SK-N-SH (cell line): ENCODE measurements around the gene ENOX2. TPM values are rescaled to one million over a fixed set of nuclear protein-coding genes. Genes with fewer than 3 reads are reported as not detected.

Experiments
- CTCF ChIA-PET: fragments of 300-600, 350-600 bp; formaldehyde crosslinking; extraction: SDS; loops from one replicate; lab custom pipeline; 2021; lab: Yijun Ruan, JAX
- POLR2A ChIA-PET: fragments of 350-600 bp; sonication (Branson Sonifier 250); formaldehyde crosslinking; extraction: SDS; loops from one replicate; lab custom pipeline; 2020; ENCODE audit warnings: antibody characterized with exemption, inconsistent platforms; lab: Yijun Ruan, JAX
- DNase-seq: peaks from one replicate; pipeline ENCODE4 v3.0.0; 2012
- H2AFZ ChIP-seq: fragments of 200-600 bp; sonication (generic); 2 replicates; pipeline ENCODE4 v1.8.1; 2016; ENCODE audit warnings: antibody characterized with exemption, mild to moderate bottlenecking, low read depth
- H3F3A ChIP-seq: fragments of 200-600 bp; sonication (generic); replicated peaks from 2 replicates; pipeline ENCODE3; 2016; ENCODE audit warnings: antibody characterized with exemption, mild to moderate bottlenecking; ENCODE audit not compliant: insufficient read depth
- H3K27ac ChIP-seq, 2 experiments: fragments of 200-500 bp in 1 of 2; fragments of 200-600 bp in 1 of 2; sonication (Bioruptor generic) in 1 of 2; sonication (generic), shearing (Covaris generic) in 1 of 2; 2 replicates each; pipeline versions ENCODE4 v1.5.1 to v1.6.1; 2014 to 2016; ENCODE audit warnings: low read depth in 2 of 2, inconsistent platforms in 1 of 2, low read length in 1 of 2, mild to moderate bottlenecking in 1 of 2, mixed read lengths in 1 of 2
- H3K27me3 ChIP-seq: fragments of 200-600 bp; sonication (generic), shearing (Covaris generic); 2 replicates; pipeline ENCODE4 v1.6.1; 2016; ENCODE audit warnings: mixed run types; ENCODE audit not compliant: insufficient read depth
- H3K36me3 ChIP-seq, 2 experiments: fragments of 200-500 bp in 1 of 2; fragments of 200-600 bp in 1 of 2; sonication (Bioruptor generic) in 1 of 2; sonication (generic) in 1 of 2; replicated peaks in 1 of 2; 2 replicates each; pipeline versions ENCODE3 to v1.5.1; 2014 to 2016; ENCODE audit warnings: low read length in 1 of 2, mild to moderate bottlenecking in 1 of 2; ENCODE audit not compliant: insufficient read depth in 2 of 2, control insufficient read depth in 1 of 2
- H3K4me1 ChIP-seq, 2 experiments: fragments of 200-500 bp in 1 of 2; fragments of 200-600 bp in 1 of 2; sonication (Bioruptor generic) in 1 of 2; sonication (generic), shearing (Covaris generic) in 1 of 2; 2 replicates each; pipeline versions ENCODE4 v1.5.1 to v1.6.1; 2014 to 2016; ENCODE audit warnings: low read depth in 1 of 2, low read length in 1 of 2, mixed run types in 1 of 2; ENCODE audit not compliant: insufficient read depth in 2 of 2, control insufficient read depth in 1 of 2
- H3K4me2 ChIP-seq: fragments of 200-600 bp; sonication (generic), shearing (Covaris generic); 2 replicates; pipeline ENCODE4 v1.6.1; 2017; ENCODE audit warnings: mixed run types
- H3K4me3 ChIP-seq, 2 experiments: fragments of 200-500 bp in 1 of 2; fragments of 200-600 bp in 1 of 2; sonication (Bioruptor generic) in 1 of 2; sonication (generic), shearing (Covaris generic) in 1 of 2; 2 replicates each; pipeline versions ENCODE4 v1.5.1 to v1.8.1; 2014 to 2016; ENCODE audit warnings: low read depth in 2 of 2, inconsistent platforms in 1 of 2, low read length in 1 of 2, mild to moderate bottlenecking in 1 of 2, mixed read lengths in 1 of 2, moderate library complexity in 1 of 2
- H3K79me2 ChIP-seq: fragments of 200-600 bp; sonication (generic); 2 replicates; pipeline ENCODE4 v1.8.1; 2017; ENCODE audit warnings: mild to moderate bottlenecking; ENCODE audit not compliant: insufficient read depth
- H3K9ac ChIP-seq: fragments of 200-600 bp; sonication (generic); 2 replicates; pipeline ENCODE4 v1.6.1; 2017; ENCODE audit warnings: mixed run types
- H3K9me2 ChIP-seq: fragments of 200-600 bp; sonication (generic); 2 replicates; pipeline ENCODE4 v1.6.1; 2017; ENCODE audit warnings: mixed run types
- H3K9me3 ChIP-seq: fragments of 200-600 bp; sonication (generic); 2 replicates; pipeline ENCODE4 v1.6.1; 2017; ENCODE audit warnings: mixed run types, mild to moderate bottlenecking, moderate library complexity
- H4K20me1 ChIP-seq: fragments of 200-600 bp; sonication (generic); 2 replicates; pipeline ENCODE4 v1.6.1; 2017; ENCODE audit warnings: mild to moderate bottlenecking, mixed run types; ENCODE audit not compliant: insufficient read depth
- ELF1 ChIP-seq: IDR thresholded peaks from 2 replicates; pipeline ENCODE4 v1.4.0; 2012
- GABPA ChIP-seq: IDR thresholded peaks from 2 replicates; pipeline ENCODE4 v1.4.0; 2012; ENCODE audit warnings: low read depth, mild to moderate bottlenecking
- NRF1 ChIP-seq: IDR thresholded peaks from 2 replicates; pipeline ENCODE4 v1.6.1; 2012; ENCODE audit warnings: low read depth, mild to moderate bottlenecking, low read length
- PBX3 ChIP-seq: IDR thresholded peaks from 2 replicates; pipeline ENCODE4; 2012
- RCOR1 ChIP-seq: fragments of 150-350 bp; IDR thresholded peaks from 2 replicates; pipeline ENCODE4 v1.6.1; 2017; ENCODE audit warnings: antibody characterized with exemption, low read length
- WGBS: methylation state at CpG from one replicate; pipeline ENCODE4 v1.1.6; 2017; ENCODE audit warnings: low lambda C conversion rate; 5-methylcytosine and 5-hydroxymethylcytosine counted together
- polyA plus RNA-seq, 3 experiments: library from polyadenylated mRNA; depleted of rRNA; stranded (reverse); fragments of >200 nt; gene quantifications; 2 replicates each; pipeline ENCODE4 v1.2.3, GENCODE V29; 2012
- TF ChIP-seq, protein P1 (sequence below): fragments of 150-350 bp; IDR thresholded peaks from 2 replicates; pipeline ENCODE4 v1.6.1; 2016; ENCODE audit warnings: mild to moderate bottlenecking, low read depth, low read length
- TF ChIP-seq, protein P2 (sequence below): IDR thresholded peaks from 2 replicates; pipeline ENCODE4 v1.4.0; 2012; ENCODE audit warnings: low read depth, borderline replicate concordance

Gene ENOX2
- polyA plus RNA-seq, 1 of the 3 experiments (the other 2 are of a cell fraction), result 8.8 TPM

GRCh38 chrX:130718137-130718536 is 184.9 kb downstream of the ENOX2 start:
- Histone ChIP-seq H3K4me3 (no peak overlapping the region), H3F3A (no peaks in the 10 kb centered on the region), H3K27me3 (no peaks in the 10 kb centered on the region; the same call in 1 of the 2 replicates), H3K4me1 (peaks cover 0 to 20% of the 10 kb centered on the region in 2 experiments; a peak in 2 of 4 replicates), H2AFZ (no peak overlapping the region), H3K9me2 (no peaks in the 10 kb centered on the region), H4K20me1 (no peaks in the 10 kb centered on the region), H3K27ac (no peak overlapping the region), H3K36me3 (no peaks in the 10 kb centered on the region), H3K9me3 (no peaks in the 10 kb centered on the region), H3K4me2 (no peak overlapping the region), H3K79me2 (no peaks in the 10 kb centered on the region), H3K9ac (no peak overlapping the region)
- ChIA-PET CTCF (no interaction called here), POLR2A (no interaction called here)
- WGBS, result 44% methylated on average over 4 of the region's 4 CpGs
- TF ChIP-seq ELF1, result no peak
- TF ChIP-seq, protein P1, sequence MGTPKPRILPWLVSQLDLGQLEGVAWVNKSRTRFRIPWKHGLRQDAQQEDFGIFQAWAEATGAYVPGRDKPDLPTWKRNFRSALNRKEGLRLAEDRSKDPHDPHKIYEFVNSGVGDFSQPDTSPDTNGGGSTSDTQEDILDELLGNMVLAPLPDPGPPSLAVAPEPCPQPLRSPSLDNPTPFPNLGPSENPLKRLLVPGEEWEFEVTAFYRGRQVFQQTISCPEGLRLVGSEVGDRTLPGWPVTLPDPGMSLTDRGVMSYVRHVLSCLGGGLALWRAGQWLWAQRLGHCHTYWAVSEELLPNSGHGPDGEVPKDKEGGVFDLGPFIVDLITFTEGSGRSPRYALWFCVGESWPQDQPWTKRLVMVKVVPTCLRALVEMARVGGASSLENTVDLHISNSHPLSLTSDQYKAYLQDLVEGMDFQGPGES, result no peak
- TF ChIP-seq GABPA, result no peak
- TF ChIP-seq PBX3, result no peak
- no peak for TF ChIP-seq RCOR1
- no peak for DNase-seq

- CTCF ChIA-PET, result interaction anchor here (1.0 to 1.2 kb wide), 2 partner anchors 8 to 18 kb away, joined by 3 to 4 read pairs; no protein-coding TSS in a partner anchor
- POLR2A ChIA-PET, result no interaction called here
- Histone ChIP-seq H3K9ac (no peak overlapping the region), H3K27ac (no peak overlapping the region), H3K4me1 (peaks cover 0 to 20% of the 10 kb centered on the region in 2 experiments; a peak in 2 of 4 replicates), H3K9me2 (no peaks in the 10 kb centered on the region), H3K27me3 (no peaks in the 10 kb centered on the region; the same call in 1 of the 2 replicates), H3K9me3 (no peaks in the 10 kb centered on the region), H3K4me3 (no peak overlapping the region), H3K36me3 (no peaks in the 10 kb centered on the region), H4K20me1 (no peaks in the 10 kb centered on the region), H3F3A (no peaks in the 10 kb centered on the region), H2AFZ (no peak overlapping the region), H3K4me2 (no peak overlapping the region), H3K79me2 (no peaks in the 10 kb centered on the region)
- TF ChIP-seq, protein P1, result no peak
- TF ChIP-seq NRF1, result no peak
- TF ChIP-seq, protein P2, sequence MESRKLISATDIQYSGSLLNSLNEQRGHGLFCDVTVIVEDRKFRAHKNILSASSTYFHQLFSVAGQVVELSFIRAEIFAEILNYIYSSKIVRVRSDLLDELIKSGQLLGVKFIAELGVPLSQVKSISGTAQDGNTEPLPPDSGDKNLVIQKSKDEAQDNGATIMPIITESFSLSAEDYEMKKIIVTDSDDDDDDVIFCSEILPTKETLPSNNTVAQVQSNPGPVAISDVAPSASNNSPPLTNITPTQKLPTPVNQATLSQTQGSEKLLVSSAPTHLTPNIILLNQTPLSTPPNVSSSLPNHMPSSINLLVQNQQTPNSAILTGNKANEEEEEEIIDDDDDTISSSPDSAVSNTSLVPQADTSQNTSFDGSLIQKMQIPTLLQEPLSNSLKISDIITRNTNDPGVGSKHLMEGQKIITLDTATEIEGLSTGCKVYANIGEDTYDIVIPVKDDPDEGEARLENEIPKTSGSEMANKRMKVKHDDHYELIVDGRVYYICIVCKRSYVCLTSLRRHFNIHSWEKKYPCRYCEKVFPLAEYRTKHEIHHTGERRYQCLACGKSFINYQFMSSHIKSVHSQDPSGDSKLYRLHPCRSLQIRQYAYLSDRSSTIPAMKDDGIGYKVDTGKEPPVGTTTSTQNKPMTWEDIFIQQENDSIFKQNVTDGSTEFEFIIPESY, result no peak
- WGBS, result 35% methylated on average over 2 of the region's 2 CpGs
- no peak for DNase-seq
These were observed 186.1 kb downstream of the ENOX2 start for GRCh38 chrX:130716781-130717413.
